GM19238 (cell line): ENCODE measurements around the gene TCOF1.

Source experiments
- DNase-seq: peaks from one replicate; pipeline ENCODE4 v3.0.0; 2011; ENCODE audit warnings: low spot score; ENCODE audit not compliant: insufficient read length

The TCOF1 gene

DNA sequence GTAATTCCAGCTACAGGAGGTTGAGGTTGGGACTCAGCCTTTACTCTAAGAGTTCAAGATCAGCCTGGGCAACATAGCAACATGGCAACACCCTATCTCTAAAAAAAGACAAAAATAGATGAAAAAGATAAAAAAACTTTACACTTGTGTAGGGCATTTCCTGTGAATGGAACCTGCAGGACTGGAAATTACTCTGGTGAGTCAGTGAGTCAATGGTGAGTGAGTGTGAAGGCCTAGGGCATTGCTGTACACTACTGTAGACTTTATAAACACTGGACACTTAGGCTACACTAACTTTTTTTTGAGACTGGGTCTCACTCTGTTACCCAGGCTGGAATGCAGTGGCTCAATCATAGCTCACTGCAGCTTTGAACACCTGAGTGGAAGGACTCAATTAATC, 35.3 kb upstream of the TCOF1 start:
- DNase-seq, result no peak

DNA sequence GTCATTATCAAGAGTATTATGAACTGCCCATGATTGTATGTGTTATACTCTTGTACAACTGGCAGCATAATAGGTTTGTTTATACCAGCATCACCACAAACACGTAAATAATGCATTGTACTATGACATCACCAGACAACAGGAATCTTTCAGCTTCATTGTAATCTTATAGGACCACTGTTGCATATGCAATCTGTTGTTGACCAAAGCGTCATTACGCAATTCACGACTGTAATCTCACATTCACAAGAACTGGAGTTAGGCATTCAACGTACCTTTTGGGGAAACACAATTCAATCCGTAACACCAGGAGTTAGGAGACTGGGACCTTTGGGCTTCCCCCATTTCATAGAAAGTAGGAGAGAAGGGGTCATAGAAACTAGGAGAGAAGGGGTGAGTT, 34.4 kb upstream of the TCOF1 start:
- DNase-seq, result no peak

DNA sequence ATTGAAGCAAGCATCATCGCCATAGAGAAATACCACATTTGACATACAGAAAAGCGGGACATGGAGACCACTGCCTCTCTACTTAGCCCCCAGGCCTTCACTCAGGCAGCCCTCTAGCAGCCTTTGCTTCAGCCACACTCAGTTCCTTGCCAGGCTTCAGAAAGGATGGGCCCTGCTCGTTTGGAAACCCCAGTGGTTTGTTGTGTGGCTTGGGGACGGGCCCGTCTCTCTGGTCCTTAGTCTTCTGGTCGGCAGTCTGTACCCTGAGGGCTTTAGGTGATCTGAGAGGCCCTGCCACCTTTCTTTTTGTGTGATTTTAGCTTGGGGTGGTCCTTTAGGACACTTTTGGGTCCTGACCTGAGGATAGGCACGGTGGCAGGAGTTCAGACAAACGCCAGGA, 33.7 kb upstream of the TCOF1 start:
- no peak for DNase-seq

DNA sequence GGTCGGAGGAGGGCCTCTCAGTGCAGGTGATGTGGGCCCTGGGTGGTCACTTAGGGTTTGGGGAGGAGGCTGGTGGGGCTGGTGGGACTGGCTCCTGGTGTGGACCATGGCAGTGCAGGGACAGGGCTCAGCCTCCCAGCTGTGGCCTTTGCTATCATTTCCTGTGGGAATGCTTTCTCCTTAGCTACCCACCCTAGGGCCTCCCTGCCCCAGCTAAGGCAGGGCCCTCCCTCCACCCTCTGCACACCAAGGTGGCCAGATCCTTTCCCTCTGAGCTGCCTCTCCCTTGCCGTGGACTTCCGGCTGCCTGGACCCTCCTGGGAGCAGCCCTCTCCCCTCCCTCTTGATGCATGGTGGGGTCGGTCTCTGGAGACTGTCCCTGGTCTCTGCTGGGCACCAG, 32.1 kb upstream of the TCOF1 start:
- no peak for DNase-seq

DNA sequence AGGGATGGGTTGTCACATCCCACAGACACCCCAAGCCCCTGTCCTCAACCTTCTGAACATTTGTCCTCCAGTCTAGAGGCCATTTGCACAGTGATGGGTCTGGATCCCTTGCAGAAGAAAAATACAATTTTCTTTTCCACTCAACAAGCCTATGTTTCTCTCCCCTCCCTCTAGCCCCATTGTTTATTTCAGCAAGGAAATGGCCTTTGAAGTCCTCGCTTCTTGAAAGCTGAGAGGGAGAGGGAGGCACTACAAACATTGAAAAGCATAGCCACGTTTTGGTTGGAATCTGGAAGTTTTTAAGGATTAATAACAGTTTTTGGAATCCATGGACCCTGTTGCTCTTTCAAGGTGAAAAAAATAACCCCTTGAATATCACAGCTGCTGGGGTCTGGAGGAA, 30.8 kb upstream of the TCOF1 start:
- no peak for DNase-seq

DNA sequence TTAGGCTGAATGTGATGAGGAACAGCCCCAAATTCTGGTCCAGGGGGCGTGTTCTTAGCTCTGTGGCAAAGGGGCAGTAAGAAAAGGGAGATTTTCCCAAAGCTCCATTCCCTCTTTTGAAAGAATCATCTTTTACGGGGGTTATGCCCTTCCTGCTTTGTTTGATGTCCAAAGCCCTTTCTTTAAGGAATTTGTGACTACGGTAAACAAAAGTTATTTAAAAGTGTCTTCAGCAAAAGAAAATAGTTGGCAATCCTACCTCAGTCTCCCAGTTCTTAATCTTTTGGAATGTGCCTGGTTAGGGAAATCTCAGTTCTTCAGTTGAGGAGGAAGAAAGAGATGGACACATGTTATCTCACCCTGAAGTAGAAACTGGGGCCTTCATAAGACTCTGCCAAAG, 30.4 kb upstream of the TCOF1 start:
- no peak for DNase-seq

DNA sequence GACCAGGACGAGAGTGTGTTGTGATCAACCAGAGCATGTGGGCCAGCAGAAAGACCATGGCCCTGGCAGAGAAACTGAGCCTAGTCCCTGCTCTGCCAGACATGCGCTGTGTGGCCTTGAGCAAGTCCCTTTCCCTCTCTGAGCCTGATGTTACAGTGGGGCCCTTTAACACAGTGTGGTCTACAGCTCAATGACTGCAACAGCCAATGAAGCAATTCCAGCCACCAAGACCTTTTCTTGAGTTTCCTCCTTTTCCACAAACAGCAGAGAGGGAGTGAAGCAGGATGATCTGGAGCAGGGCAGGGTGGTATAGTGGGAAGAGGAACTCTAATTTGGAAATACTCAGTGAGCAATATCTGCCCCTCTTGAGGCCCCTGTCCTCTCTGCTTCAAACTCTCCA, 29.0 kb upstream of the TCOF1 start:
- no peak for DNase-seq

DNA sequence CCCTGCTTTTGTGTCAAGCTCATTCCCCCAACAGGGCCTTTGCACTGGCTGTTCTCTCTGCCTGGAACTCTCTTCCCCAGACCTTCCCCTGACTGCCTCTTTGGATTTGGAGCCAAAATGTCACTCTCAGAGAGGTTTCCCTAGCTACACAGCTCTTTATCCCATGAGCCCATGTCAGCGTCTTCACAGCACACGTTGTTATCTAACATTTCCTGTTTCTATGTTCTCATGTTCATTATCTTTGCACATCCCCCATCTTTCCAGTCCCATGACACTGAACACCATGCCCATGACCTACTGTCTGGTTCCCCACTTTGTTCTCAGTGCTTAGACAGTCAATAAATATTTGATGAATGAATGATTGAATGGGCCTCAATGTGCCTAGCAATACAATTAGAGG, 28.5 kb upstream of the TCOF1 start:
- no peak for DNase-seq

DNA sequence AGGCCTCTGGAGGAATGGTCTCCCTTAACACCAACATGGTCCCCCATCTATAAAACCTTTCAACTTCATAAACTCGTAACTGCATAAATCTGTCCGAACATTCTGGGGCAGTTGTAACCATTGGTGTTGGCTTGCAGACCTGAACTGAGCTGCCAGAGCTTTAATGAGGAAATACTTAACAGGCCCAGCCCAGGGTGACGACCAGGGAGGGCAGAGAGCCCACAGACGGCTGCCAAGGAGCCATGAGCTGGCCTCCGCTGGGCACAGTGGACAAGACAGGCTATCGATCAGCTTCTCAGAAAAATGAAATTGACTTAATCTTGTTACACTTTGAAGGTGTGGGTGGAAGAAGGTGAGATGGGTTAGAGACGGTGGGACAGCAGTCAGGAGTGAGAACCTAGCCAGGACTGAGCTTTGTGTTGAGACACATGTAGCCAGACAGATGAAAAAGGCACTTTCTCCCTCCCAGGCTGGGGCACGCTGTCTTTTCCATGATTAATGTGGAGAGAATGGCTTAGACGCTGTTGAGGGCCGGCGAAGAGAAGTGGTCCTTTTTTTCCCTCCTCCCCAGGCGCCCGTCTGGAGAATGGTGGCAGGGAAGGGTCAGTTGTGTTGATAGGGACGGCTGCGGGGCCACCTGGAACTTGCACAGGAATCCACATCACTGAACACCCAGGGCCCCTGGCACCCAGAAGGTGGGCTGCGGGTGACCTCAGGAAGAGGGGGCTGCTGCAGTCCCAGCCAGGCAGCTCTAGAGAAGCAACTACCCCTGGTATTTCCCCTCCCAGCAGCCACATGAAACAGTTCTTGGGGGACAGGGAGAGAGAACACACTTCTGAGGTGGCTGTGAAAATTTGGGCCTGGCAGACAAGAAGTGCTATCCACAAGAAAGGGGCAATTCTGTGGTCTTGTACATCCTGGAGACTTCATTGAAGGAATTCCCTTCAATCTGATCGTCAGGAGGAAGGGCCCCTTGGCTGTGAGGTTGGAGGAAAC, 27.3 kb upstream of the TCOF1 start:
- DNase-seq, result no peak

DNA sequence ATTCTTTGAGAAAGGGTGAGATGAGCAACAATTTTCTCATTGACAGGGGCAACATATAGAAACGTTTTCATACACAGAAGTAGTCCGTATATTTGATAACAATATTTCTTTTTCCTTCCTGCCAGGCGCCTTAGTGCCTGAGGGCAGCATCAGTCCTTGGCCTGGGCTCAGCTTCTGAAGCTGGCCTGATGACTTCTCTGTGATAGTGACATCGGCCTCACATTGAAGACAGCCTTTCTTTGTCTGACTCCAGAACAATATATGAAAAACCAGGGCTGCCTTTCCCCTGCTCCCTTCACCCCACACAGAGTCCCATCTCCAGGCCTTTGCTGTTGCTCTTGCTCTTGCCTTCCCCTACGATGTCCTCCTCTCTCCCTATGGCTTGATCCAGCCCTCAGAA, 24.1 kb upstream of the TCOF1 start:
- DNase-seq, result no peak

DNA sequence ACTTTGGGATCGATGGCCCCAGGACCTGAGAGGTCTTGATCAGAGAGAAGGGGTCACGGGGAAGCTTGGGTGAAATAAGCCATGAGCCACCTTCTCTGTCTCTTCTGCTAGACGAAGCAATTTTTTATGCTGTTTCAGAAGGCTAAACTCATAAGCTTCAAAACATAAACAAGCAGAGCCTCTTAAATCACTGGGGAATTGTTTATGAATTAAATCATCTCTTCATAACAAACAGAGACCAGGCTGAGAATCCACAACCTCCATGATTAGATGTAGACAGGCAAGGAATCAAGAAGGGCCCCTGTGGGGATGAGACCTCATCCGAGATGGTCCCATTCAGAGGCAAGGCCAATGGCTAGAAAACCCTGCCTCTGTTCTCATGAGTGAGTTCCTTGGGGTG, 21.7 kb upstream of the TCOF1 start:
- no peak for DNase-seq

DNA sequence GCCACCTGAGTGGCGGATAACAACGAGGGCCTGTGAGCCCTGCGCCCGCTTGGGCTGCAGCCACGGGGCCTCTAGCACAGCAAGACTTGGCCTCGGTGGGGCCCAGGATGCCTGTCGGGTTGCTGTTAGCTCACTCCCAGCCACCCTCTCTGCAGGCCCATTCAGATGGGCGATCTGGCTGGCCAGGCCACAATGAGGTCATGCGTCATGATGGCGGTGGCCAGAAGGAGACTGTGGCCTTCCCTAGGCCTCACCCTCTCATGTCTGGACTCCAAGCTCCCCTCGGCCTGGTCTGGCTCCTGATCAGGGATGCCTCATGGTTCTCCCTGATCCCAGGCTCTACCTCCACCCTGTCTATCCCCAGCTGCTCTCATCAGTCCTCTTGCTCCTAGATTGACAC, 19.0 kb upstream of the TCOF1 start:
- DNase-seq, result no peak

DNA sequence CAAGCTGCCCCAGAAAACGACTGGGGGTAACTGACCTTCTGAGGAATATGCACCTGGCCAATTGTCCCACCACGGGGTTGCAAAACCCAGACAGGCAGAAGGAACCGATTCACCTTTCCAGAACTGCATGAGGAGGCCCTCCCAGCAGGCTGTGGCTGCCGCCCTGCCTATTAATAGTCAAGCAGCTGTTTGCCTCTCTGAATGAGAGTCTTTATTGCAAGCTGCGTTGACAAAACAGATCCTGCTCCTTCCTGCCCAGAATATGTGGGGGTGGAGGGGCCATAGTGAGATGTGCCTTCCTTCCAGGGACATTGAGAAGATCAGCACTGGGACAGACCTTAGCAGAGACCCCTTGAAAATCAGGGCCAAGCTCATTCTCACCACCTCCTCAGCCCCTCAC, 18.3 kb upstream of the TCOF1 start:
- DNase-seq, result no peak

DNA sequence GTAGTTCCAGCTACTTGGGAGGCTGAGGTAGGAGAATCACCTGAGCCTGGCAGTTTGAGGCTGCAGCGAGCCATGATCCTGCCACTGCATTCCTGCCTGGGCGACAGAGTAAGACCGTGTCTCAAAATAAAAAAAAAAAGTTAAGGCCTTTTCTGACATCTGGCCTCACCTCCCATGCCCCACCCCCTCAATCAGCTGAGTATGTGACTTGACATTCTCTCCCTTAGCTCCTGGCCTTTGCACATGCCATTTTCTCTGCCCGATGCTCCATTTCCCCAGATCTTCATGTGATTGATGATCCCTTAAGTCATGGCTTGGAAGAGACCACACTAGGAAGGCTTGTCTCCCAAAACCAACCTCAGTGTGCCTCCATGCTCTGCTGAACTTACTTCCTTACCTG, 17.7 kb upstream of the TCOF1 start:
- DNase-seq, result no peak

DNA sequence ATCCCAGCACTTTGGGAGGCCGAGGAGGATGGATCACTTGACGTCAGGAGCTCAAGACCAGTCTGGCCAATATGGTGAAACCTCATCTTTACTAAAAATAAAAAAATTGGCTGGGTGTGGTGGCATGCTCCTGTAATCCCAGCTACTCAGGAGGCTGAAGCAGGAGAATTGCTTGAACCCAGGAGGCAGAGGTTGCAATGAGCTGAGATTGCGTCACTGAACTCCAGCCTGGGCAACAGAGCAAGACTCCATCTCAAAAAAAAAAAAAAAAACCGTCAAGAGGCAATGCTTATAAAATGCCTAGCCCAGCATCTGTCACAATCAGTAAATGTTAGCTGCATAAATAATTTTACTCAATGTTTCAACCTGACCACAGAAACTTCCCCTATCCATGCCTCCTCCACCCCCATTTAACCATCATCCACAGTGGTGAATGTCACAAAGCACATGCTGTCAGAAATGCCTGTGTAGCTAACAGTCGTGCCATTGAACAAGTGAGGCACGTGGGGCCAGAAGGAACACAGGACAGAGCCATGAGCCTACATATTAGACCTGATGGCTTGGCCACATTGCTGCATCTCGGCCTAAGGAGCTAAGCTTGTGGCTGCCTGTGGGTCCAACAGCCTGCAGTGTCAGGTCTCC, 16.8 kb upstream of the TCOF1 start:
- DNase-seq, result no peak

DNA sequence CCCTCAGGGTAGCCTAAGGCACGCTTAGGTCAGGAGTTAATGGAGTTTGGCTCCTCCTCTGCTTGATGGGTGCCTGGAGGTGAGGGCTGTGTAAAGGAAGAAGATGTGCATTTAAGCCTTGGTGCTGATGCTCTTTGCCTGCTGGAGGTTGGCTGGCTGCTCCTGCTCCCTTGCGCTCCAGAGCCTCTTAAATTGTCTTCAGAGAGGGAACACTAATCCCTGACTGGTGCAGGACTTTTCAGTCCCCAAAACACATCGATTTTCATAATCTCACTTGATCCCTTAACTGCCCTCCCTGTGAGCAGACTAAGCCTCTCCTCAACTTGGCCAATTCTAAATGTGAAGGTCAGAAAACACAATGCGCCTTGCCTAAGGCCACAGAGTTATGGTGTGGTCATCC, 16.2 kb upstream of the TCOF1 start:
- DNase-seq, result no peak

DNA sequence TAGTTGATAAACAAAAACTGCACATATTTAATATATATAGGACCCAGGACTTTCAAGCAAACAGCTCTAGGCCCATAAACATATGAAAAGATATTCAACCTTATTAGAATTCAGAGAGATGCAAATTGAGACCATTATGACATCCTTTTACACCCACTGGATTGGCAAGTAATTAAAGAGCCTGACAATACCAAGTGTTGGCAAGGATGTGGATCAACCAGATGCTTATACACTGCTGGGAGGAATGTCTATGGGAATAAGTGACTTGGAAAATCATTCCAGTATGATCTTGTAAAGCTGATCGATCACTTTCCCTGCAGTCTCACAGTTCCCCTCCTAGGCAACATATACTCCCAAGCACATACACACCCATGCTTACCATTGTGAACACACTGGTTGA, 15.5 kb upstream of the TCOF1 start:
- DNase-seq, result no peak

DNA sequence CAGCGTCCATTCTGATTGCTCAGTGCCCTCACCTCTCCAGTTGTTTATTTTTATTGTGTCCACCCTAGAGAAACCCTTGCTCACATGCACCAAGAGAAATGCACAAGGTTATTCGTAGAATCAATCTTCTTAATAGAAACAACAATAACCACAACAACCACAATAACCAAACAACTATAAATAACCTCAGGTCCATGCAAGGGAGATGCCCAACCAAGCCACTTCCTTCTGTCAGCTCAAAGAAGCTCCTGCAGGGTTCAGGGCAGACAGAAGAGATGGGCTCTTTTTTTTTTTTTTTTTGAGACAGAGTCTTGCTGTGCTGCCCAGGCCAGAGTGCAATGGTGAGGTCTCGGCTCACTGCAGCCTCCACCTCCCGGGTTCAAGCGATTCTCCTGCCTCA, 14.9 kb upstream of the TCOF1 start:
- no peak for DNase-seq

DNA sequence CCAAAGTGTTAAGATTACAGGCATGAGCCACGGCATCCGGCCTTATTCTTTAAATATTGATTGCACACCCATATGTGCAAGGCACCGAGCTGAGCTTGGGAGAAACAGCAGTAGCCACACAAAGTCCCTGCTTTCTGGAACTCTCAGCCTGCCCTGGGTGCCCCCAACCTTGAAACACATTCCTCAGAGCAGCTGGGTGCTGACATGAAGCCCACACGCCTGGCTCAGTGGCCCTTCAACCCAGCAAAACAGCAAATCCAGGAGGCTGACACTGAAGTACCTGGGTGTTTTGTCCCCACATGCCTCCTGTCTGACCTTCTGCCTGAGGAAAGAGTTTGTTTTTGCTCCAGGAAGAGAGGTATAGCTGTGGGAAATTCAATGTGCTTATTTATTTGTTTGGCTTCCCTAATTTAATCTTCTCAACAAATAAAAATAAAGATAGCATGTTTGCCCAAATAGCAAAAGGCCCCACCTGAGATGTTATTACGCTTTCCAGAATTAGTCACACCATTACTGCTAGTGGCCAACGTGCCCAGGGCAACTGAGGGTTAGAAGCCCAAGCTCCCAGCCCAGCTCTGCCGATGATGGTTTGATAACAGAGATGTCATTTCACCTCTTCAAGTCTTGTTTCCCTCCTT, 13.4 kb upstream of the TCOF1 start:
- no peak for DNase-seq

DNA sequence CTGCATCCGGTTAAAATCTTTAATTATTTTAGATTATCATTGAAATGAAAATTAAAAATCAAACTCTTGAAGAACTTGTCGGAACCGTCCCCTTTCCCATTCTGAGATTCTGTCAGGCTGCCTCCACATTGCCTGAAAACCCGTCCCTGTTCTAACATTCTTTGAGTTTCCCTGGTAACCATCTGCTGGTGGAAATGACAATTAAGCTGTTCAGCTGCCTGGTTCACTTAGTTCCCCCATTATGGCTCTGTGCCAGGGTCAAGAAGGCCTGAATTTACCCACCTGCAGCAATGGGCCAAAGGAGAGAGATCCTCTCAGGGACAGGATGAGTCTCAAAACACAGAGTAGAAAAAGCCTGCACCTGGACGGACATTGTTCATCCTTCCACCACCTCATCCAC, 11.8 kb upstream of the TCOF1 start:
- no peak for DNase-seq

DNA sequence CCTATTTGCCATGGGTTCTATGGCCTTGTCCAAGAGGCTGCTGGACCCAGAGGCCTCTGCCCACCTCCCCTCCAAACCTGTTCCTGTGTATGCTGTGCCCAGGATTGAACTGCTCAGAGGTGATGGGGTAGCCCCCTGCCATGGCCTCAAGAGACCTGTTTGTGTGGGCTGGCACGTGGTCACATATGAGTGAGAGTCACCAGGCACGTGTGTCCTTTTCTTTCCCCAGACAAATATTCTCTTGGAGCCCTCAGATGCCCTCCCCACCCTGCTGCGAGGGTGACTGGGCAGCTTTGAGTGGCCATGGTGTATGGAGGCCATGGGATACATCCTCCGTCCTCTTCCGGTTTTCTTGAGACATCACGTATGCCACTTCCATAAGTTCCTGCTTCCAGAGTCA, 10.9 kb upstream of the TCOF1 start:
- DNase-seq, result no peak

DNA sequence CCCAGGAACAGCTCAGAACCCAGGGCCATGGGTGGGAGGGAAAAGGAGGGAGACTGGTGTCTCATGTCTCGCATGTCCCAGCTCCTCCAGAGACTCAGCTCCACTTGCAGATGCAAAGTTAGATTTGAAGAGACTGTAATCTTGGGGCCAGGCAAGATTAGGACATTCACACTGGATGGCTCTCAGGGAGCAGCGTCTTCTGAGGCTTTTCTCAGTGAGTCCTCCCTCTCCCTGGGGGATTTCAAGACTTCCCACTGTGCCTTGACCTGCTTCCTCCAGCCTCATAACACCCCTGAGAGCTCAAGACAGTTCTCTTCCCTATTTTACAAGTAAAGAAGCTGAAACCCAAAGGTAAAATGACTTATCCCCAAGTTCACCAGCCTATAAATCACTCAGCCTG, 10.5 kb upstream of the TCOF1 start:
- no peak for DNase-seq

DNA sequence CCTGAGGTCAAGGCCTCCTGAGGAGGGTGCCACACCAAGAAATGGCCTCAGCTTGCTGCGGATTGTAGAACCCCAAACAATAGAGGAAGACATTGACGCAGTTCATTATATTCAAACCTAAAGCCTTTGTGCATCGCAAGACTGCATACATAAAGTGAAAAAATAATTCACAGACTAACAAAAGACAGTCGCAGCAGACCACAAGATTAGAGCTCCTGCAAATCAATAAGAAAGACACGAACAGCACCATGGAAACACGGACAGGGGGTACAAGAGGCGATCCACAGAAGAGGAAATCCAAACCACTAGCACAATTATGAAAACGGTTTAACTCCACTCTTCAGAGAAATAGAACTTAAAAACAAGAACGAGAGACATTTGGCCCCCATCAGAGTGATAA, 10.0 kb upstream of the TCOF1 start:
- no peak for DNase-seq
